Adrenal gland (tissue), 12 donors: ENCODE results near the gene PIWIL1. TPM values are rescaled to one million over a fixed set of nuclear protein-coding genes. Genes with fewer than 3 reads are reported as not detected.

ENCODE experiments used
- DNase-seq, 7 donors: peaks; one replicate each; pipeline ENCODE4 v3.0.0-alpha.2; 2019 to 2020
- H3K27ac ChIP-seq, 5 donors: fragments of 200-600 bp; sonication (generic) in 4 of 5; 1 replicate in 3 of 5; 2 replicates in 2 of 5; pipeline versions ENCODE4 v1.5.1 to v1.8.0; 2016 to 2020; ENCODE audit warnings: mild to moderate bottlenecking in 1 of 5
- H3K27me3 ChIP-seq: fragments of 200-600 bp; 2 replicates; pipeline ENCODE4 v1.8.0; 2021
- H3K36me3 ChIP-seq, 2 donors: fragments of 200-600 bp; replicated peaks in 1 of 2; 1 replicate in 1 of 2; 2 replicates in 1 of 2; pipeline versions ENCODE4 v1.5.1 to v1.8.0; 2018 to 2022
- H3K4me1 ChIP-seq, 2 donors: fragments of 200-600 bp; replicated peaks in 1 of 2; 1 replicate in 1 of 2; 2 replicates in 1 of 2; pipeline versions ENCODE4 v1.5.1 to v1.8.0; 2018 to 2021
- H3K4me3 ChIP-seq, 4 donors: fragments of 200-600 bp; sonication (generic) in 3 of 4; one replicate each; pipeline ENCODE4 v1.5.1; 2016 to 2018
- H3K9me3 ChIP-seq, 3 donors: fragments of 200-600 bp; sonication (generic) in 1 of 3; replicated peaks in 1 of 3; 1 replicate in 2 of 3; 2 replicates in 1 of 3; pipeline versions ENCODE4 v1.5.1 to v1.8.0; 2016 to 2021
- CTCF ChIP-seq, 6 experiments: fragments of 450-650 bp in 4 of 6; fragments of 200-600 bp in 2 of 6; sonication (generic) in 1 of 6; IDR thresholded peaks; 1 replicate in 5 of 6; 2 replicates in 1 of 6; pipeline versions ENCODE4 v1.5.1 to v1.8.0; 2016 to 2021; ENCODE audit warnings: antibody characterized with exemption in 6 of 6, mild to moderate bottlenecking in 2 of 6, moderate library complexity in 1 of 6
- POLR2A ChIP-seq, 2 donors: fragments of 450-650 bp; IDR thresholded peaks; one replicate each; pipeline ENCODE4 v1.6.1; 2017; ENCODE audit warnings: antibody characterized with exemption in 2 of 2, mild to moderate bottlenecking in 2 of 2, moderate library complexity in 1 of 2
- WGBS, 4 donors: extraction: QIAGEN DNeasy Blood & Tissue Kit in 2 of 4; methylation state at CpG; one replicate each; pipeline versions ENCODE4 v1.1.5 to v1.1.7; 2013 to 2017; 5-methylcytosine and 5-hydroxymethylcytosine counted together
- intact Hi-C, 2 donors: fragments of 100-400 bp; cut with DNase I; formaldehyde crosslinking; loops; one replicate each; pipeline versions ENCODE4 v1.14.1 to v1.15.0; 2022 to 2023
- polyA plus RNA-seq, 3 donors: library from polyadenylated mRNA; stranded (reverse); fragments of 200-250 nt in 2 of 3; fragments of 350-450 nt in 1 of 3; fragmentation: Illumina TruSeq in 1 of 3; extraction: RNeasy Lipid Tissue Mini Kit (QIAGEN cat#74804) in 1 of 3; gene quantifications; one replicate each; pipeline ENCODE4 v1.2.3, GENCODE V29; 2013 to 2014
- total RNA-seq, 9 donors: library from RNA; depleted of rRNA in 4 of 9; stranded (reverse); fragments of >200 nt in 4 of 9; fragments of 120-200 nt in 1 of 9; fragmentation: NEBNext Ultra II Directional in 1 of 9; extraction: Animal tissue kit (Norgen Biotek cat#: 25700) in 1 of 9; gene quantifications; one replicate each; pipeline versions ENCODE4 v1.1.0 to v1.2.4, GENCODE V29; 2013 to 2023
- donor health status: healthy with polysubstance abuse.
- donor health status: Bipolar disorder and iron deficiency.
- donor health status: DM: yes; HTN: yes; CAD: no.
- donor health status: DM: no; HTN: no; CAD: no.
- donor health status: DM: no; HTN: no; CAD: no.
- donor health status: DM: yes; HTN: yes; CAD: no.

The PIWIL1 gene
- total and polyA plus RNA-seq, 12 donors: 0.08 to 0.39 (median 0.20) TPM; not detected in 5

GRCh38 chr12:130419116-130419515 is 81.4 kb downstream of the PIWIL1 start:
- Histone ChIP-seq H3K36me3 (no peaks in the 10 kb centered on the region), H3K4me1 (no peaks in the 10 kb centered on the region), H3K9me3 (no peaks in the 10 kb centered on the region), H3K27ac (no peak overlapping the region), H3K27me3 (no peaks in the 10 kb centered on the region), H3K4me3 (no peak overlapping the region)
- WGBS, 4 donors: 32 to 59% (median 54%) methylated on average over 4 to 6 of the region's 6 CpGs
- peak in 1 of 7 donors; percentile 31 for DNase-seq
- intact Hi-C loops: no loop called here
- TF ChIP-seq POLR2A (IDR thresholded peaks at IDR 0.05) (no peak), CTCF (IDR thresholded peaks at IDR 0.05) (no peak)

- Histone ChIP-seq H3K27ac (no peak overlapping the region), H3K36me3 (no peaks in the 10 kb centered on the region), H3K27me3 (no peaks in the 10 kb centered on the region), H3K4me3 (no peak overlapping the region), H3K4me1 (no peaks in the 10 kb centered on the region), H3K9me3 (no peaks in the 10 kb centered on the region)
- no peak for TF ChIP-seq CTCF (IDR thresholded peaks at IDR 0.05)
- TF ChIP-seq POLR2A (IDR thresholded peaks at IDR 0.05): no peak
- intact Hi-C loops: no loop called here
- no peak for DNase-seq
- WGBS, 4 donors: 75 to 77% (median 76%) methylated on average over 4 of the region's 4 CpGs
These were observed 82.4 kb downstream of the PIWIL1 start for GRCh38 chr12:130420071-130420470.

GRCh38 chr12:130421896-130422295 is 84.2 kb downstream of the PIWIL1 start:
- intact Hi-C loops: no loop called here
- H3K9me3 ChIP-seq: no peaks in the 10 kb centered on the region
- no peaks in the 10 kb centered on the region for H3K36me3 ChIP-seq
- no peak overlapping the region for H3K27ac ChIP-seq
- no peak overlapping the region for H3K4me3 ChIP-seq
- no peak for TF ChIP-seq CTCF (IDR thresholded peaks at IDR 0.05)
- no peak for TF ChIP-seq POLR2A (IDR thresholded peaks at IDR 0.05)
- no peaks in the 10 kb centered on the region for H3K27me3 ChIP-seq
- peak in 1 of 7 donors; percentile 41 for DNase-seq
- WGBS, 4 donors: 64 to 80% (median 76%) methylated on average over 4 to 6 of the region's 6 CpGs
- H3K4me1 ChIP-seq: no peaks in the 10 kb centered on the region

Other genes with a start within 250 kb of the PIWIL1 start
- gene FZD10, start 175.4 kb upstream of the PIWIL1 start, total RNA-seq: under 1 TPM in 7 of 9 donors, not detected in 2; 0.07 to 0.44 (median 0.14) TPM
- gene FZD10, start 175.4 kb upstream of the PIWIL1 start, polyA plus RNA-seq: under 1 TPM in 2 of 3 donors, not detected in 1; 0.07 to 0.27 TPM